Panc1 (cell line): ENCODE measurements around the gene EIF2B2. TPM values are rescaled to one million over a fixed set of nuclear protein-coding genes. Genes with fewer than 3 reads are reported as not detected.

ENCODE experiments used
- ATAC-seq: fragments of 200-7000 bp; cut with Tn5 transposase; 2 replicates; pipeline ENCODE4 v1.9.1; 2020; ENCODE audit warnings: mild to moderate bottlenecking, moderate library complexity
- BruUV-seq: library from RNA; stranded (reverse); fragments of 400-500 nt; replicated peaks from 2 replicates; lab custom pipeline; 2021; lab: Mats Ljungman, UMichigan
- CTCF ChIA-PET: fragments of 300-600 bp; sonication (Branson Sonifier 250); formaldehyde crosslinking; loops from one replicate; lab custom pipeline; 2022; ENCODE audit warnings: antibody characterized with exemption; lab: Charles Lee
- POLR2A ChIA-PET: fragments of 300-600 bp; sonication (Branson Sonifier 250); formaldehyde crosslinking; loops from one replicate; lab custom pipeline; 2022; ENCODE audit warnings: antibody characterized with exemption; lab: Charles Lee
- DNase-seq: peaks from one replicate; pipeline ENCODE4 v3.0.0-alpha.2; 2010; ENCODE audit warnings: low read depth, low spot score
- H3K27ac ChIP-seq: 2 replicates; pipeline ENCODE4 v1.5.1; 2011; ENCODE audit warnings: mild to moderate bottlenecking, low read length, inconsistent platforms
- H3K27me3 ChIP-seq: fragments of 200-500 bp; sonication (Bioruptor generic); 2 replicates; pipeline ENCODE4 v1.6.0; 2014; ENCODE audit warnings: low read length, inconsistent platforms; ENCODE audit not compliant: control insufficient read depth, insufficient read depth
- H3K36me3 ChIP-seq: fragments of 200-500 bp; sonication (Bioruptor generic); 2 replicates; pipeline ENCODE4 v1.5.1; 2014; ENCODE audit warnings: inconsistent platforms, mild to moderate bottlenecking, low read length, moderate library complexity; ENCODE audit not compliant: control insufficient read depth, insufficient read depth
- H3K4me1 ChIP-seq: 2 replicates; pipeline ENCODE4 v1.5.1; 2011; ENCODE audit warnings: inconsistent platforms, mild to moderate bottlenecking, low read length, moderate library complexity; ENCODE audit not compliant: control insufficient read depth, insufficient read depth
- H3K4me3 ChIP-seq, 2 experiments: 2 replicates each; pipeline ENCODE4 v1.5.1; 2011 to 2012; ENCODE audit warnings: low read depth in 2 of 2, low read length in 2 of 2, mild to moderate bottlenecking in 2 of 2, inconsistent platforms in 1 of 2, moderate library complexity in 1 of 2
- H3K9me3 ChIP-seq: fragments of 200-500 bp; sonication (Bioruptor generic); 2 replicates; pipeline ENCODE4 v1.5.1; 2014; ENCODE audit warnings: low read depth, mild to moderate bottlenecking, inconsistent platforms, low read length, moderate library complexity; ENCODE audit not compliant: control insufficient read depth, insufficient read depth
- CTCF ChIP-seq: fragments of 450-650 bp; IDR thresholded peaks from 2 replicates; pipeline ENCODE4 v1.5.1; 2017; ENCODE audit warnings: mild to moderate bottlenecking
- POLR2AphosphoS5 ChIP-seq: IDR thresholded peaks from 2 replicates; pipeline ENCODE4 v1.6.1; 2012; ENCODE audit warnings: mild to moderate bottlenecking, low read depth, low read length, moderate library complexity
- REST ChIP-seq, 2 experiments: IDR thresholded peaks; 2 replicates each; pipeline ENCODE4 v1.6.1; 2011 to 2012; ENCODE audit warnings: low read depth in 2 of 2, control low read depth in 1 of 2, low read length in 1 of 2, mild to moderate bottlenecking in 1 of 2, moderate library complexity in 1 of 2; ENCODE audit not compliant: insufficient read depth in 1 of 2
- SIN3A ChIP-seq: IDR thresholded peaks from 2 replicates; pipeline ENCODE4 v1.6.1; 2012; ENCODE audit warnings: low read depth, mild to moderate bottlenecking, low read length, moderate library complexity, borderline replicate concordance; ENCODE audit not compliant: insufficient read depth
- TCF7L2 ChIP-seq: IDR thresholded peaks from 2 replicates; pipeline ENCODE4 v1.6.1; 2011; ENCODE audit warnings: mild to moderate bottlenecking, low read depth, low read length, inconsistent platforms
- in situ Hi-C: cut with HindIII; loops from 2 replicates; pipeline ENCODE4 v1.10.0; 2016; ENCODE audit warnings: low sequenced_read_pairs, low pct_unique_long_range_greater_than_20kb
- intact Hi-C: fragments of 100-400 bp; cut with micrococcal nuclease; formaldehyde crosslinking; loops from one replicate; pipeline ENCODE4 v1.10.0; 2022; ENCODE audit not compliant: unreplicated experiment
- total RNA-seq: library from RNA; stranded (reverse); gene quantifications from one replicate; pipeline ENCODE4 v1.2.1, GENCODE V29; 2021; ENCODE audit not compliant: unreplicated experiment

The EIF2B2 gene
- total RNA-seq, 1 experiment from 2014 or later: 37.5 TPM

- ATAC-seq: no peak
- no peaks in the 10 kb centered on the region for H3K27me3 ChIP-seq
- CTCF ChIA-PET: no interaction called here
- peaks cover 17% of the 10 kb centered on the region for H3K4me1 ChIP-seq
- H3K9me3 ChIP-seq: no peaks in the 10 kb centered on the region
- no peak overlapping the region for H3K27ac ChIP-seq
- DNase-seq: no peak
- no TSS peak for BruUV-seq
- peaks cover 4% of the 10 kb centered on the region; the same call in 1 of the 2 replicates for H3K36me3 ChIP-seq
- POLR2A ChIA-PET: interaction anchor here (0.6 kb wide), 1 partner anchor 11 kb away, joined by 3 read pairs; no protein-coding TSS in a partner anchor
- no peak for TF ChIP-seq SIN3A
- TF ChIP-seq TCF7L2: no peak
- no peak for TF ChIP-seq REST (IDR thresholded peaks at IDR 0.05; ENCODE audit: insufficient read depth in 1 of 2, low read depth in 2 of 2, low read length in 1 of 2)
- TF ChIP-seq CTCF: no peak
- TF ChIP-seq POLR2AphosphoS5: no peak
- in situ Hi-C loops (no loop called here), intact Hi-C loops (no loop called here)
- no peak overlapping the region for H3K4me3 ChIP-seq
Observed at GRCh38 chr14:75040959-75041358, 38.2 kb downstream of the EIF2B2 start.

GRCh38 chr14:75041613-75042012 is 38.9 kb downstream of the EIF2B2 start:
- H3K27me3 ChIP-seq: no peaks in the 10 kb centered on the region
- in situ Hi-C loops (no loop called here), intact Hi-C loops (no loop called here)
- H3K4me3 ChIP-seq: no peak overlapping the region
- no TSS peak for BruUV-seq
- no peaks in the 10 kb centered on the region for H3K9me3 ChIP-seq
- ATAC-seq: peak; percentile 82
- H3K36me3 ChIP-seq: peaks cover 4% of the 10 kb centered on the region; the same call in 1 of the 2 replicates
- H3K4me1 ChIP-seq: peaks cover 17% of the 10 kb centered on the region
- ChIA-PET CTCF (no interaction called here), POLR2A (interaction anchor here (0.6 kb wide), 1 partner anchor 162 kb away, joined by 3 read pairs; no protein-coding TSS in a partner anchor)
- no peak for DNase-seq
- 0 out of 2 replicates have a peak overlapping the region, but pooled peaks have one; percentile 29 for H3K27ac ChIP-seq
- TF ChIP-seq TCF7L2: no peak
- TF ChIP-seq POLR2AphosphoS5: no peak
- no peak for TF ChIP-seq CTCF
- TF ChIP-seq SIN3A: no peak
